H1 (cell line): ENCODE data around the gene TAX1BP3. TPM values are rescaled to one million over a fixed set of nuclear protein-coding genes. Genes with fewer than 3 reads are reported as not detected.

ENCODE experiments used
- CTCF ChIA-PET: fragments of 300-600 bp; sonication (Branson Sonifier 250); formaldehyde crosslinking; loops from one replicate; lab custom pipeline; 2021; ENCODE audit not compliant: partially characterized antibody; lab: Charles Lee
- POLR2A ChIA-PET: fragments of 300-600 bp; sonication (Branson Sonifier 250); formaldehyde crosslinking; loops from one replicate; lab custom pipeline; 2021; ENCODE audit warnings: inconsistent platforms; ENCODE audit not compliant: partially characterized antibody; lab: Charles Lee
- DNase-seq, 2 experiments: peaks; one replicate each; pipeline versions ENCODE4 v3.0.0 to v3.0.0-alpha.2; 2010 to 2022; ENCODE audit warnings: low spot score in 2 of 2, low read depth in 1 of 2, mixed read lengths in 1 of 2
- FAIRE-seq: peaks from 2 replicates; lab custom pipeline; 2011; peaks lifted over from hg19 to GRCh38; lab: Jason Lieb, UNC
- H2AFZ ChIP-seq: 2 replicates; pipeline ENCODE4 v1.8.1; 2012; ENCODE audit warnings: low read length, inconsistent platforms
- H2AK5ac ChIP-seq: 2 replicates; pipeline ENCODE4 v1.6.1; 2013; ENCODE audit warnings: low read depth, low read length
- H2BK120ac ChIP-seq: replicated peaks from 2 replicates; pipeline ENCODE3; 2013; ENCODE audit warnings: low read depth, low read length, inconsistent platforms
- H2BK12ac ChIP-seq: 2 replicates; pipeline ENCODE4 v1.6.1; 2013; ENCODE audit warnings: low read depth, low read length
- H2BK15ac ChIP-seq: 2 replicates; pipeline ENCODE4 v1.6.1; 2013; ENCODE audit warnings: low read length
- H2BK20ac ChIP-seq: 2 replicates; pipeline ENCODE4 v1.6.1; 2013; ENCODE audit warnings: low read length
- H2BK5ac ChIP-seq: 2 replicates; pipeline ENCODE4 v1.6.1; 2013; ENCODE audit warnings: low read depth, low read length
- H3K14ac ChIP-seq: 2 replicates; pipeline ENCODE4 v1.6.1; 2013; ENCODE audit warnings: inconsistent platforms; ENCODE audit not compliant: insufficient read length
- H3K18ac ChIP-seq: 2 replicates; pipeline ENCODE4 v1.6.1; 2013; ENCODE audit warnings: low read length; ENCODE audit errors: extremely low read depth
- H3K23ac ChIP-seq: 2 replicates; pipeline ENCODE4 v1.6.1; 2013; ENCODE audit warnings: inconsistent platforms; ENCODE audit not compliant: insufficient read length
- H3K23me2 ChIP-seq: 2 replicates; pipeline ENCODE4 v1.6.1; 2013; ENCODE audit warnings: low read depth, low read length
- H3K27ac ChIP-seq: 2 replicates; pipeline ENCODE4 v1.6.1; 2011; ENCODE audit warnings: low read depth, low read length, inconsistent platforms
- H3K27me3 ChIP-seq, 4 experiments: replicated peaks in 1 of 4; 1 replicate in 1 of 4; 2 replicates in 3 of 4; pipeline versions ENCODE4 v1.6.1 to v1.8.1; 2011 to 2013; ENCODE audit warnings: low read length in 3 of 4, mild to moderate bottlenecking in 3 of 4, inconsistent platforms in 2 of 4, mixed read lengths in 2 of 4, moderate library complexity in 1 of 4; ENCODE audit not compliant: control insufficient read depth in 3 of 4, insufficient read depth in 3 of 4; ENCODE audit errors: extremely low read depth in 1 of 4
- H3K36me3 ChIP-seq, 4 experiments: 2 replicates each; pipeline versions ENCODE4 v1.6.1 to v1.8.1; 2011 to 2013; ENCODE audit warnings: mild to moderate bottlenecking in 4 of 4, low read length in 3 of 4, moderate library complexity in 2 of 4, control low read depth in 1 of 4, inconsistent platforms in 1 of 4; ENCODE audit not compliant: insufficient read depth in 4 of 4, control insufficient read depth in 2 of 4
- H3K4ac ChIP-seq: replicated peaks from 2 replicates; pipeline ENCODE3; 2013; ENCODE audit warnings: low read length, low read depth, mixed read lengths, inconsistent platforms; ENCODE audit not compliant: insufficient read length
- H3K4me1 ChIP-seq, 4 experiments: replicated peaks in 1 of 4; 1 replicate in 1 of 4; 2 replicates in 3 of 4; pipeline versions ENCODE4 v1.6.1 to v1.8.1; 2011 to 2013; ENCODE audit warnings: low read length in 3 of 4, inconsistent platforms in 2 of 4, mixed read lengths in 1 of 4; ENCODE audit not compliant: insufficient read depth in 4 of 4, control insufficient read depth in 3 of 4
- H3K4me2 ChIP-seq, 2 experiments: 2 replicates each; pipeline versions ENCODE4 v1.6.1 to v1.8.1; 2011 to 2013; ENCODE audit warnings: low read depth in 2 of 2, low read length in 2 of 2, control low read depth in 1 of 2, inconsistent platforms in 1 of 2, mild to moderate bottlenecking in 1 of 2; ENCODE audit not compliant: insufficient read depth in 1 of 2
- H3K4me3 ChIP-seq, 4 experiments: fragments of 200-600, 300-600 bp in 1 of 4; sonication (generic), shearing (Covaris generic), sonication (Bioruptor Twin) in 1 of 4; 2 replicates each; pipeline versions ENCODE4 v1.5.1 to v1.8.1; 2011 to 2016; ENCODE audit warnings: low read length in 4 of 4, low read depth in 3 of 4, control low read depth in 2 of 4, inconsistent platforms in 2 of 4, mild to moderate bottlenecking in 2 of 4, mixed read lengths in 1 of 4, moderate library complexity in 1 of 4; ENCODE audit not compliant: insufficient read depth in 2 of 4; ENCODE audit errors: extremely low read depth in 1 of 4
- H3K56ac ChIP-seq: replicated peaks from 2 replicates; pipeline ENCODE3; 2013; ENCODE audit warnings: low read depth, mild to moderate bottlenecking, mixed read lengths, low read length, inconsistent platforms; ENCODE audit not compliant: insufficient read length
- H3K79me1 ChIP-seq: 2 replicates; pipeline ENCODE4 v1.6.1; 2013; ENCODE audit warnings: low read depth, low read length, control low read depth
- H3K79me2 ChIP-seq, 2 experiments: 2 replicates each; pipeline versions ENCODE4 v1.6.1 to v1.8.1; 2012 to 2013; ENCODE audit warnings: low read length in 2 of 2, mild to moderate bottlenecking in 2 of 2, inconsistent platforms in 1 of 2; ENCODE audit not compliant: insufficient read depth in 2 of 2, control insufficient read depth in 1 of 2
- H3K9ac ChIP-seq, 4 experiments: replicated peaks in 1 of 4; 1 replicate in 1 of 4; 2 replicates in 3 of 4; pipeline versions ENCODE4 v1.6.1 to v1.8.1; 2011 to 2013; ENCODE audit warnings: low read depth in 3 of 4, low read length in 3 of 4, control low read depth in 2 of 4, mild to moderate bottlenecking in 2 of 4, moderate library complexity in 2 of 4, inconsistent platforms in 1 of 4; ENCODE audit errors: extremely low read depth in 1 of 4
- H3K9me3 ChIP-seq, 2 experiments: 2 replicates each; pipeline versions ENCODE4 v1.6.1 to v1.8.1; 2012 to 2013; ENCODE audit warnings: mild to moderate bottlenecking in 2 of 2, moderate library complexity in 2 of 2, control low read depth in 1 of 2, inconsistent platforms in 1 of 2, low read depth in 1 of 2, low read length in 1 of 2, mixed read lengths in 1 of 2; ENCODE audit not compliant: insufficient read depth in 2 of 2
- H4K20me1 ChIP-seq, 2 experiments: replicated peaks in 1 of 2; 2 replicates each; pipeline versions ENCODE3 to v1.8.1; 2011 to 2013; ENCODE audit warnings: inconsistent platforms in 2 of 2, low read length in 2 of 2, mild to moderate bottlenecking in 1 of 2; ENCODE audit not compliant: insufficient read depth in 2 of 2, control insufficient read depth in 1 of 2
- H4K5ac ChIP-seq: 2 replicates; pipeline ENCODE4 v1.6.1; 2013; ENCODE audit warnings: low read length, low read depth, mixed read lengths, inconsistent platforms; ENCODE audit not compliant: insufficient read length
- H4K8ac ChIP-seq: 2 replicates; pipeline ENCODE4 v1.8.0; 2013; ENCODE audit warnings: mild to moderate bottlenecking, moderate library complexity, low read length, inconsistent platforms; ENCODE audit not compliant: insufficient read depth; ENCODE audit errors: extremely low read depth
- H4K91ac ChIP-seq: replicated peaks from 2 replicates; pipeline ENCODE3; 2013; ENCODE audit warnings: low read length, mixed read lengths, inconsistent platforms; ENCODE audit not compliant: insufficient read length
- POLR2A ChIP-seq, 2 experiments: IDR thresholded peaks; 1 replicate in 1 of 2; 2 replicates in 1 of 2; pipeline ENCODE4 v1.6.1; 2011; ENCODE audit warnings: low read depth in 2 of 2, low read length in 2 of 2, mild to moderate bottlenecking in 2 of 2; ENCODE audit errors: control extremely low read depth in 1 of 2
- RFX5 ChIP-seq: IDR thresholded peaks from 2 replicates; pipeline ENCODE4 v1.6.1; 2011; ENCODE audit warnings: low read depth, low read length, improper control_type of control experiment, borderline replicate concordance
- WGBS, 2 experiments: shearing (Covaris generic) in 1 of 2; methylation state at CpG; one replicate each; pipeline versions ENCODE4 v1.1.6 to v1.1.7; 2013 to 2015; ENCODE audit warnings: low lambda C conversion rate in 2 of 2, mixed read lengths in 2 of 2, inconsistent platforms in 1 of 2, low coverage in 1 of 2, missing lambda C conversion rate in 1 of 2; ENCODE audit not compliant: insufficient replicate concordance in 2 of 2, insufficient coverage in 1 of 2, insufficient read length in 1 of 2; ENCODE audit errors: extremely low coverage in 1 of 2, missing lambda C conversion rate in 1 of 2; 5-methylcytosine and 5-hydroxymethylcytosine counted together
- polyA plus RNA-seq, 7 experiments: library from polyadenylated mRNA; depleted of rRNA in 3 of 7; stranded (reverse) in 5 of 7; unstranded in 2 of 7; fragments of >200 nt in 5 of 7; fragments of 200-250 nt in 2 of 7; gene quantifications; 1 replicate in 5 of 7; 2 replicates in 1 of 7; 4 replicates in 1 of 7; pipeline versions ENCODE4 v1.2.1 to v1.2.3, GENCODE V29; 2011 to 2013; ENCODE audit warnings: missing spikeins in 2 of 7, mixed read lengths in 2 of 7
- total RNA-seq: library from RNA; stranded (reverse); fragmentation: NEBNext Ultra II Directional; extraction: Animal tissue kit (Norgen Biotek cat#: 25700); gene quantifications from 2 replicates; pipeline ENCODE4 v1.2.1, GENCODE V29; 2021

TAX1BP3 gene
- total and polyA plus RNA-seq, 2 of the 8 experiments (the other 6 are each of a cell fraction or from before 2014, with no cell fraction given), result 65.3 to 81.8 TPM

DNA sequence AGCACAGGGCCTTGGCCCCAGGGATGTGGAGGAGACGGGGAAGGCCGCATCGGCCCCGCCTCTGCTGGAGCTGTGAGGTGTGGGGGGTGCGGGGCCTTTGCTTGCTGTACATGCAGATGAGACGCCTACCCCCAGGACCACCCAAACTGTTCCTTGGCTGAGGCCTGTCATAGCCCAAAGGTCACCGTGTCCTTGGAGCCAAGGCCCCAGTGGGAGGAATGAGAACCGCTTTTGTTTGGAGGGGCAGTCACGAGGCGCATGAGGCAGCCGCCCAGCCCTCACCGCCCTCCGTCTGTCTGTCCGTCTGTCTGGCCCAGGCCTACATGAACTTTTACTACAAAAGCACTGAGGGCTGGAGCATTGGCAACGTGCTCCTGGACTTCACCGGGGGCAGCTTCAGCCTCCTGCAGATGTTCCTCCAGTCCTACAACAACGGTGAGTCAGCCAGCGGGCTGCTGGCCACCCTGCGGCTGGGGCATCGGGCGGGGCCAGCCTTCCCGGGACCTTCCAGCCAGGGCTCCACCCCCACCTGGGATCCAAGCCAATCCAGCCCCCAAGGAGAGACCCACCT, 8.8 kb downstream of the TAX1BP3 start:
- no peak overlapping the region for H2AK5ac ChIP-seq
- FAIRE-seq, result no peak
- TF ChIP-seq RFX5, result no peak
- TF ChIP-seq POLR2A (IDR thresholded peaks at IDR 0.05; ENCODE audit: control extremely low read depth in 1 of 2, low read depth in 2 of 2, low read length in 2 of 2), result peak in 1 of 2 experiments; percentile 40; a peak in 1 of 3 replicates

More for the DNA sequence above, 8.8 kb downstream of the TAX1BP3 start:
- Histone ChIP-seq H2BK120ac (no peak overlapping the region), H3K27me3 (no peaks in the 10 kb centered on the region), H4K91ac (no peak overlapping the region), H3K79me1 (no peaks in the 10 kb centered on the region; the same call in 1 of the 2 replicates), H3K4ac (no peak overlapping the region), H4K5ac (no peak overlapping the region), H4K20me1 (peaks cover 4 to 6% of the 10 kb centered on the region in 2 experiments), H3K4me3 (no peak overlapping the region), H4K8ac (0 out of 2 replicates have a peak overlapping the region, but pooled peaks have one; percentile 35), H3K36me3 (peaks cover 0 to 6% (median 2%) of the 10 kb centered on the region in 4 experiments; a peak in 4 of 8 replicates), H2BK20ac (no peak overlapping the region), H3K4me1 (peaks cover 0 to 3% (median 1%) of the 10 kb centered on the region in 4 experiments; a peak in 3 of 7 replicates), H3K27ac (no peak overlapping the region), H3K4me2 (no peak overlapping the region), H2BK15ac (no peak overlapping the region), H3K23ac (no peak overlapping the region), H3K14ac (no peak overlapping the region), H3K18ac (no peak overlapping the region), H2BK12ac (no peak overlapping the region), H2AFZ (no peak overlapping the region), H3K9me3 (no peaks in the 10 kb centered on the region), H2BK5ac (no peak overlapping the region), H3K23me2 (no peaks in the 10 kb centered on the region; the same call in 1 of the 2 replicates), H3K56ac (no peak overlapping the region), H3K79me2 (no peaks in the 10 kb centered on the region), H3K9ac (no peak overlapping the region)
- POLR2A ChIA-PET, result interaction anchor here (1.3 to 18.4 kb wide), 4 partner anchors 4 to 23 kb away, joined by 5 to 194 read pairs (median 101); partner anchors contain the start of genes CTNS, EMC6, SHPK and TAX1BP3
- no peak for DNase-seq
- CTCF ChIA-PET, result interaction anchor here (1.6 to 4.2 kb wide), 2 partner anchors 12 to 23 kb away, joined by 8 to 20 read pairs; no protein-coding TSS in a partner anchor
- 95% methylated on average over 20 of the region's 22 CpGs; no CpG with 5 or more reads in 1 of the 2 experiments for WGBS, 2 experiments
